ENCODE data around the gene SPO11. TPM values are rescaled to one million over a fixed set of nuclear protein-coding genes. Genes with fewer than 3 reads are reported as not detected.

The SPO11 gene
- total and polyA plus RNA-seq, 10 of the 15 experiments (the other 5 are each of a cell fraction or from before 2014, with no cell fraction given), result not detected

GRCh38 chr20:57319584-57319983, 10.0 kb upstream of the SPO11 start:
- in situ Hi-C loops (cut with MboI), result no loop called here
- Histone ChIP-seq H3K27ac (ENCODE audit: control insufficient read depth, insufficient read depth) (no peak overlapping the region), H3K9me3 (replicated peaks; ENCODE audit: control insufficient read depth, insufficient read depth, low read length) (no peaks in the 10 kb centered on the region), H2AFZ (ENCODE audit: control insufficient read depth, low read depth, low read length) (no peak overlapping the region), H3K79me2 (ENCODE audit: control insufficient read depth, insufficient read depth, low read length) (no peaks in the 10 kb centered on the region), H3K27me3 (replicated peaks in 1 of 2; ENCODE audit: control insufficient read depth in 2 of 2, insufficient read depth in 2 of 2, low read length in 1 of 2) (peaks cover 0 to 4% of the 10 kb centered on the region in 2 experiments), H4K20me1 (ENCODE audit: control insufficient read depth, insufficient read depth) (no peaks in the 10 kb centered on the region), H3K4me1 (ENCODE audit: control insufficient read depth, insufficient read depth, low read length) (no peaks in the 10 kb centered on the region), H3K4me2 (ENCODE audit: control insufficient read depth, insufficient read depth) (no peak overlapping the region), H3K4me3 (no peak overlapping the region), H3K9ac (ENCODE audit: control insufficient read depth, insufficient read depth, low read length) (no peak overlapping the region), H3K36me3 (ENCODE audit: control insufficient read depth in 2 of 2, insufficient read depth in 2 of 2, low read length in 1 of 2) (no peaks in the 10 kb centered on the region)
- DNase-seq (ENCODE audit: low read depth, low spot score), result no peak
- SMC1A ChIA-PET (ENCODE audit: uncharacterized antibody, unreplicated experiment), result no interaction called here
- RAD21 ChIA-PET (ENCODE audit: unreplicated experiment), result no interaction called here
- intact Hi-C loops (cut with micrococcal nuclease; ENCODE audit: unreplicated experiment), result no loop called here
- CTCF ChIA-PET, result no interaction called here
- BruUV-seq (replicated peaks), result no TSS peak
- WGBS (ENCODE audit: insufficient coverage, insufficient replicate concordance, low lambda C conversion rate, missing lambda C conversion rate), result 38% methylated on average over 4 of the region's 4 CpGs
- no peak for ATAC-seq
- FAIRE-seq, result no peak
- POLR2A ChIA-PET, result no interaction called here
- TF ChIP-seq NBN (IDR thresholded peaks at IDR 0.05) (no peak), LARP7 (IDR thresholded peaks at IDR 0.05) (no peak), SRF (IDR thresholded peaks at IDR 0.05; ENCODE audit: low read depth in 2 of 2, low read length in 2 of 2) (no peak), MYB (IDR thresholded peaks at IDR 0.05; ENCODE audit: borderline replicate concordance, low read depth, low read length) (no peak), TAF1 (IDR thresholded peaks at IDR 0.05; ENCODE audit: borderline replicate concordance, low read depth, low read length) (no peak), ASH2L (IDR thresholded peaks at IDR 0.05; ENCODE audit: borderline replicate concordance, low read depth) (no peak), SMC3 (IDR thresholded peaks at IDR 0.05; ENCODE audit: borderline replicate concordance, low read length) (no peak), E2F4 (IDR thresholded peaks at IDR 0.05; ENCODE audit: low read depth, low read length) (no peak), TCF12 (IDR thresholded peaks at IDR 0.05; ENCODE audit: low read depth, low read length) (no peak), POLR2AphosphoS2 (IDR thresholded peaks at IDR 0.05; ENCODE audit: low read depth, low read length) (no peak), SIX5 (IDR thresholded peaks at IDR 0.05; ENCODE audit: low read depth, low read length, severe bottlenecking) (no peak)
- TF ChIP-seq, protein P1, sequence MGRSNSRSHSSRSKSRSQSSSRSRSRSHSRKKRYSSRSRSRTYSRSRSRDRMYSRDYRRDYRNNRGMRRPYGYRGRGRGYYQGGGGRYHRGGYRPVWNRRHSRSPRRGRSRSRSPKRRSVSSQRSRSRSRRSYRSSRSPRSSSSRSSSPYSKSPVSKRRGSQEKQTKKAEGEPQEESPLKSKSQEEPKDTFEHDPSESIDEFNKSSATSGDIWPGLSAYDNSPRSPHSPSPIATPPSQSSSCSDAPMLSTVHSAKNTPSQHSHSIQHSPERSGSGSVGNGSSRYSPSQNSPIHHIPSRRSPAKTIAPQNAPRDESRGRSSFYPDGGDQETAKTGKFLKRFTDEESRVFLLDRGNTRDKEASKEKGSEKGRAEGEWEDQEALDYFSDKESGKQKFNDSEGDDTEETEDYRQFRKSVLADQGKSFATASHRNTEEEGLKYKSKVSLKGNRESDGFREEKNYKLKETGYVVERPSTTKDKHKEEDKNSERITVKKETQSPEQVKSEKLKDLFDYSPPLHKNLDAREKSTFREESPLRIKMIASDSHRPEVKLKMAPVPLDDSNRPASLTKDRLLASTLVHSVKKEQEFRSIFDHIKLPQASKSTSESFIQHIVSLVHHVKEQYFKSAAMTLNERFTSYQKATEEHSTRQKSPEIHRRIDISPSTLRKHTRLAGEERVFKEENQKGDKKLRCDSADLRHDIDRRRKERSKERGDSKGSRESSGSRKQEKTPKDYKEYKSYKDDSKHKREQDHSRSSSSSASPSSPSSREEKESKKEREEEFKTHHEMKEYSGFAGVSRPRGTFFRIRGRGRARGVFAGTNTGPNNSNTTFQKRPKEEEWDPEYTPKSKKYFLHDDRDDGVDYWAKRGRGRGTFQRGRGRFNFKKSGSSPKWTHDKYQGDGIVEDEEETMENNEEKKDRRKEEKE (IDR thresholded peaks at IDR 0.05), result no peak
- TF ChIP-seq, protein P2, sequence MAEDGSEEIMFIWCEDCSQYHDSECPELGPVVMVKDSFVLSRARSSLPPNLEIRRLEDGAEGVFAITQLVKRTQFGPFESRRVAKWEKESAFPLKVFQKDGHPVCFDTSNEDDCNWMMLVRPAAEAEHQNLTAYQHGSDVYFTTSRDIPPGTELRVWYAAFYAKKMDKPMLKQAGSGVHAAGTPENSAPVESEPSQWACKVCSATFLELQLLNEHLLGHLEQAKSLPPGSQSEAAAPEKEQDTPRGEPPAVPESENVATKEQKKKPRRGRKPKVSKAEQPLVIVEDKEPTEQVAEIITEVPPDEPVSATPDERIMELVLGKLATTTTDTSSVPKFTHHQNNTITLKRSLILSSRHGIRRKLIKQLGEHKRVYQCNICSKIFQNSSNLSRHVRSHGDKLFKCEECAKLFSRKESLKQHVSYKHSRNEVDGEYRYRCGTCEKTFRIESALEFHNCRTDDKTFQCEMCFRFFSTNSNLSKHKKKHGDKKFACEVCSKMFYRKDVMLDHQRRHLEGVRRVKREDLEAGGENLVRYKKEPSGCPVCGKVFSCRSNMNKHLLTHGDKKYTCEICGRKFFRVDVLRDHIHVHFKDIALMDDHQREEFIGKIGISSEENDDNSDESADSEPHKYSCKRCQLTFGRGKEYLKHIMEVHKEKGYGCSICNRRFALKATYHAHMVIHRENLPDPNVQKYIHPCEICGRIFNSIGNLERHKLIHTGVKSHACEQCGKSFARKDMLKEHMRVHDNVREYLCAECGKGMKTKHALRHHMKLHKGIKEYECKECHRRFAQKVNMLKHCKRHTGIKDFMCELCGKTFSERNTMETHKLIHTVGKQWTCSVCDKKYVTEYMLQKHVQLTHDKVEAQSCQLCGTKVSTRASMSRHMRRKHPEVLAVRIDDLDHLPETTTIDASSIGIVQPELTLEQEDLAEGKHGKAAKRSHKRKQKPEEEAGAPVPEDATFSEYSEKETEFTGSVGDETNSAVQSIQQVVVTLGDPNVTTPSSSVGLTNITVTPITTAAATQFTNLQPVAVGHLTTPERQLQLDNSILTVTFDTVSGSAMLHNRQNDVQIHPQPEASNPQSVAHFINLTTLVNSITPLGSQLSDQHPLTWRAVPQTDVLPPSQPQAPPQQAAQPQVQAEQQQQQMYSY (CRISPR knock-in tag; IDR thresholded peaks at IDR 0.05), result no peak
- TF ChIP-seq, protein P3, sequence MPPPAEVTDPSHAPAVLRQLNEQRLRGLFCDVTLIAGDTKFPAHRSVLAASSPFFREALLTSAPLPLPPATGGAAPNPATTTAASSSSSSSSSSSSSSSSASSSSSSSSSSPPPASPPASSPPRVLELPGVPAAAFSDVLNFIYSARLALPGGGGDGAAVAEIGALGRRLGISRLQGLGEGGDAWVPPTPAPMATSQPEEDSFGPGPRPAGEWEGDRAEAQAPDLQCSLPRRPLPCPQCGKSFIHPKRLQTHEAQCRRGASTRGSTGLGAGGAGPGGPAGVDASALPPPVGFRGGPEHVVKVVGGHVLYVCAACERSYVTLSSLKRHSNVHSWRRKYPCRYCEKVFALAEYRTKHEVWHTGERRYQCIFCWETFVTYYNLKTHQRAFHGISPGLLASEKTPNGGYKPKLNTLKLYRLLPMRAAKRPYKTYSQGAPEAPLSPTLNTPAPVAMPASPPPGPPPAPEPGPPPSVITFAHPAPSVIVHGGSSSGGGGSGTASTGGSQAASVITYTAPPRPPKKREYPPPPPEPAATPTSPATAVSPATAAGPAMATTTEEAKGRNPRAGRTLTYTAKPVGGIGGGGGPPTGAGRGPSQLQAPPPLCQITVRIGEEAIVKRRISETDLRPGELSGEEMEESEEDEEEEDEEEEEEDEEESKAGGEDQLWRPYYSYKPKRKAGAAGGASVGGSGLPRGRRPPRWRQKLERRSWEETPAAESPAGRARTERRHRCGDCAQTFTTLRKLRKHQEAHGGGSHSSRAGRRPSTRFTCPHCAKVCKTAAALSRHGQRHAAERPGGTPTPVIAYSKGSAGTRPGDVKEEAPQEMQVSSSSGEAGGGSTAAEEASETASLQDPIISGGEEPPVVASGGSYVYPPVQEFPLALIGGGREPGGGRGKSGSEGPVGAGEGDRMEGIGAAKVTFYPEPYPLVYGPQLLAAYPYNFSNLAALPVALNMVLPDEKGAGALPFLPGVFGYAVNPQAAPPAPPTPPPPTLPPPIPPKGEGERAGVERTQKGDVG (CRISPR knock-in tag; IDR thresholded peaks at IDR 0.05), result no peak

Measured in GM12878 (cell line).